Endodermal cell (in vitro differentiated cells): ENCODE measurements around the gene PNMA1. TPM values are rescaled to one million over a fixed set of nuclear protein-coding genes. Genes with fewer than 3 reads are reported as not detected.

Experiments
- DNase-seq: peaks from one replicate; pipeline ENCODE4 v3.0.0-alpha.2; 2017
- H3K27ac ChIP-seq: 2 replicates; pipeline ENCODE4 v1.5.1; 2013; ENCODE audit warnings: mild to moderate bottlenecking, low read depth, low read length, moderate library complexity
- H3K27me3 ChIP-seq: 2 replicates; pipeline ENCODE4 v1.6.1; 2013; ENCODE audit warnings: mild to moderate bottlenecking, low read length, moderate library complexity; ENCODE audit not compliant: insufficient read depth, control insufficient read depth, poor library complexity, severe bottlenecking
- H3K36me3 ChIP-seq: 2 replicates; pipeline ENCODE4 v1.7.0; 2013; ENCODE audit warnings: mild to moderate bottlenecking, low read length, moderate library complexity; ENCODE audit not compliant: control insufficient read depth, insufficient read depth
- H3K4me1 ChIP-seq: one replicate; pipeline ENCODE4 v1.7.0; 2013; ENCODE audit warnings: low read length; ENCODE audit not compliant: control insufficient read depth, insufficient read depth
- H3K4me3 ChIP-seq: 2 replicates; pipeline ENCODE4 v1.5.1; 2013; ENCODE audit warnings: mild to moderate bottlenecking, low read length, moderate library complexity
- H3K9ac ChIP-seq: 2 replicates; pipeline ENCODE4 v1.6.1; 2013; ENCODE audit warnings: mild to moderate bottlenecking, low read length, moderate library complexity; ENCODE audit not compliant: poor library complexity, severe bottlenecking; ENCODE audit errors: extremely low read depth
- H3K9me3 ChIP-seq: 2 replicates; pipeline ENCODE4 v1.6.1; 2013; ENCODE audit warnings: mild to moderate bottlenecking, low read length, moderate library complexity; ENCODE audit not compliant: control insufficient read depth
- H3K27ac Mint-ChIP-seq: 2 replicates; pipeline ENCODE4 v1.8.0; 2020; ENCODE audit warnings: mixed read lengths
- H3K27me3 Mint-ChIP-seq: 2 replicates; pipeline ENCODE4 v1.8.0; 2021; ENCODE audit warnings: mild to moderate bottlenecking, mixed read lengths; ENCODE audit not compliant: insufficient read depth
- H3K36me3 Mint-ChIP-seq: 2 replicates; pipeline ENCODE4 v1.8.0; 2020; ENCODE audit warnings: low read depth, mixed read lengths
- H3K4me1 Mint-ChIP-seq: 2 replicates; pipeline ENCODE4 v1.8.0; 2020; ENCODE audit warnings: mixed read lengths
- H3K4me3 Mint-ChIP-seq: 2 replicates; pipeline ENCODE4 v1.8.0; 2020; ENCODE audit warnings: mild to moderate bottlenecking, moderate library complexity, mixed read lengths
- H3K9me3 Mint-ChIP-seq: 2 replicates; pipeline ENCODE4 v1.8.0; 2020; ENCODE audit warnings: mild to moderate bottlenecking, mixed read lengths
- WGBS, 2 experiments: methylation state at CpG; one replicate each; pipeline versions ENCODE4 v1.1.5 to v1.1.7; 2013; ENCODE audit warnings: missing lambda C conversion rate in 2 of 2, mixed read lengths in 1 of 2; ENCODE audit not compliant: insufficient coverage in 1 of 2, insufficient read length in 1 of 2; 5-methylcytosine and 5-hydroxymethylcytosine counted together
- total RNA-seq, 2 donors: library from RNA; stranded (reverse); fragmentation: NEBNext Ultra II Directional in 1 of 2; extraction: Animal tissue kit (Norgen Biotek cat#: 25700) in 1 of 2; gene quantifications; 2 replicates in 1 of 2; 3 replicates in 1 of 2; pipeline ENCODE4 v1.2.1, GENCODE V29; 2021
- TF ChIP-seq, protein P1 (sequence below): fragments of 200-600 bp; sonication (generic); conservative IDR thresholded peaks from 2 replicates; pipeline ENCODE4 v1.5.0; 2021; ENCODE audit warnings: antibody characterized with exemption, mild to moderate bottlenecking

Gene PNMA1
- total RNA-seq, 2 donors from 2014 or later = 66.9 to 70.4 TPM

DNA sequence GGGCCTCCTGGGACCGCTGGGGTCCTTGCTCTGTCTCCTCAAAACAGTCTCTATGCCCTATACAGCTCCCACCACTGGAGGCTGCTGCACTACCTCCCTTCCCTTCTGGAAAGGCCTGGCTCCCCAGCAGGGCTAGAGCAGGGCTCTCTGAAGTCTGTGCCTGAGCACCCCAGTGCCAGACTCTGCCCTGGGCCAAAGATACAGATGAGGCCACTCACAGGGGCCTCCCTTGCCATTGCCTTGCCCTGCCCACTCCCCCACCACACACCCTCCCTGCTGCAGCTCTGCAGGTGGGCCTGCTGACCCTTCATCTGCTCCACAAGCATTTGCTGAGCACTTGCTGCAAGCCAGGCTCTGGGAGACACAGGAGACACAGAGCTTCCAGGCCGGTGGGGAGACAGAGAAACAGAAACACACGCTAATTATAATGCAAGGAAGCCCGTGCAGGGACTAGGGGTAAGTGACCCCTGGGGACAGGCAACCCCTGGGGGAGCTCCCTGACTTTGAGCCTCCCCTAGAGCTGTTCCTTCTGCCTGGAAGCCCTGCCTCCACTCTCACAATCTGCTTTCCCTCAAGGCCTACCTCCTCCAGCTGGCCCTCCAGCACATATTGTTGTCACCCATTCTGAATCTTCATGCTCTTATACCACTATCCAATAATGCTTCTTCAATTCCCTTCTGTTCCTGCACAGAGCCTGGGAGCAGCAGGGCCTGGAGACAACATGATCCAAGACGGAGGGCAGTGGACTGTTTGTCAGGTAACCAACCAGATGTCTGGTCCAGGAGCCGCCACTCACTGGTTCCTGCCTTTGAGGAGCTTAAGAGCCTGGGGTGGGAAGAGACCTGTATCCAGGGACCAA, 32.6 kb upstream of the PNMA1 start:
- Histone ChIP-seq H3K4me1 (peaks cover 17% of the 10 kb centered on the region), H3K36me3 (no peaks in the 10 kb centered on the region), H3K27me3 (no peaks in the 10 kb centered on the region), H3K4me3 (no peak overlapping the region), H3K9ac (no peak overlapping the region), H3K9me3 (no peaks in the 10 kb centered on the region), H3K27ac (peak overlapping the region; percentile 6)
- Mint-ChIP-seq H3K36me3 (no peaks in the 10 kb centered on the region), H3K27me3 (no peaks in the 10 kb centered on the region), H3K9me3 (no peaks in the 10 kb centered on the region), H3K27ac (peak overlapping the region; percentile 44), H3K4me3 (no peak overlapping the region), H3K4me1 (peaks cover 39% of the 10 kb centered on the region)
- 59 to 62% methylated on average over 5 to 6 of the region's 6 CpGs for WGBS, 2 experiments
- peak; percentile 73 for DNase-seq
- TF ChIP-seq, protein P1, sequence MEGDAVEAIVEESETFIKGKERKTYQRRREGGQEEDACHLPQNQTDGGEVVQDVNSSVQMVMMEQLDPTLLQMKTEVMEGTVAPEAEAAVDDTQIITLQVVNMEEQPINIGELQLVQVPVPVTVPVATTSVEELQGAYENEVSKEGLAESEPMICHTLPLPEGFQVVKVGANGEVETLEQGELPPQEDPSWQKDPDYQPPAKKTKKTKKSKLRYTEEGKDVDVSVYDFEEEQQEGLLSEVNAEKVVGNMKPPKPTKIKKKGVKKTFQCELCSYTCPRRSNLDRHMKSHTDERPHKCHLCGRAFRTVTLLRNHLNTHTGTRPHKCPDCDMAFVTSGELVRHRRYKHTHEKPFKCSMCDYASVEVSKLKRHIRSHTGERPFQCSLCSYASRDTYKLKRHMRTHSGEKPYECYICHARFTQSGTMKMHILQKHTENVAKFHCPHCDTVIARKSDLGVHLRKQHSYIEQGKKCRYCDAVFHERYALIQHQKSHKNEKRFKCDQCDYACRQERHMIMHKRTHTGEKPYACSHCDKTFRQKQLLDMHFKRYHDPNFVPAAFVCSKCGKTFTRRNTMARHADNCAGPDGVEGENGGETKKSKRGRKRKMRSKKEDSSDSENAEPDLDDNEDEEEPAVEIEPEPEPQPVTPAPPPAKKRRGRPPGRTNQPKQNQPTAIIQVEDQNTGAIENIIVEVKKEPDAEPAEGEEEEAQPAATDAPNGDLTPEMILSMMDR = peak; percentile 59

DNA sequence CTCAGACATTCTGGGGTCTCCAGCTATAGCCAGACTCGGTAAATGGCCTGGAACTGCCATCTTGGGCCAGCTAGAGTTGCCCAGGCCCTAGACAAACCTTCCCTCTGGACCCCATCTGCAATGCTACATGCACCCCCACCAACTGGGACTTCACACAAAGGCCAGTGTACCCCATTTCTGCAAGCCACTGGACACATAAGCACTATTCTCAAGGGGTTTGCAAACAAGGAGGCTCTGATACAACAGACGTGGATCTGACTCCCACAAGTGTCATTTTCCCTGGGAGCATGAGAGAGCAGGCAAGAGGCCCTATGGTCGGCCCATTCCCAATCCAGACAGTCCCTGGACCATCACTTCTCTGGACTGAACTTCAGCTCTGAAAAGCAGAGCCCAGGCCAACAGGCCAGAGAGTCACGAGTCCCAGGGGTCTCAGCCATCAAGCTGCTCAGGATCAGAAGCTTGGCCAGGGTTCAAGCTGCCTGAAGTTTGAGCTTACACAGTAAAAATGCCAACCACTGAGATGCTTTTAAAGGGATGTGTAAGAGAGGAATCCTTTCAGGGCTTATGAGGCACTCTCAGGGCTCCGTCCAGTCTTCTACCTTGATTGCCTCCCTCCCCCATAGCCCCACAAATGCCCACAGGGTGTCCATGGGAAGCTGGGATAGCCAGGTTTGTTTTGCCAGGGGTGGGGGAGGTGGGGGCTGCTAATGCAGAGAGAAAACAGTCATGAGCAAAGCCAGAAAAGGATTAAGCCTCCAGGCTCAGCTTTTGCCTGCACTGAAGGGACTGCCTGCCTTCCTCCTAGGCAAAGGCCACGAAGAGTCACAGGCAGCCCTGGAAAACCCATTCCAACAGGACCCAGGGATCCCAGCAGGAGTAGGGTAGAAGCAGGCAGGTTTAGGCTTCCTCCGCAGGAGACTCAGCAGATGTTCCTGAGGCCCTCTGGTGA, 31.7 kb upstream of the PNMA1 start:
- peaks cover 19% of the 10 kb centered on the region for H3K4me1 ChIP-seq
- 84 to 98% methylated on average over 5 to 7 of the region's 7 CpGs for WGBS, 2 experiments
- H3K27me3 Mint-ChIP-seq = no peaks in the 10 kb centered on the region
- no peak overlapping the region for H3K9ac ChIP-seq
- no peak overlapping the region for H3K4me3 ChIP-seq
- no peak for DNase-seq
- H3K4me1 Mint-ChIP-seq = peaks cover 47% of the 10 kb centered on the region
- H3K27me3 ChIP-seq = no peaks in the 10 kb centered on the region
- H3K27ac Mint-ChIP-seq = no peak overlapping the region
- no peaks in the 10 kb centered on the region for H3K9me3 Mint-ChIP-seq
- H3K27ac ChIP-seq = peak overlapping the region; percentile 6
- TF ChIP-seq, protein P1 = no peak
- H3K9me3 ChIP-seq = no peaks in the 10 kb centered on the region
- H3K4me3 Mint-ChIP-seq = no peak overlapping the region
- no peaks in the 10 kb centered on the region for H3K36me3 ChIP-seq
- H3K36me3 Mint-ChIP-seq = no peaks in the 10 kb centered on the region

GRCh38 chr14:73744874-73745529, 30.8 kb upstream of the PNMA1 start:
- Mint-ChIP-seq H3K9me3 (no peaks in the 10 kb centered on the region), H3K4me3 (no peak overlapping the region), H3K27ac (peak overlapping the region; percentile 55), H3K36me3 (no peaks in the 10 kb centered on the region), H3K27me3 (no peaks in the 10 kb centered on the region), H3K4me1 (peaks cover 43% of the 10 kb centered on the region)
- Histone ChIP-seq H3K4me3 (no peak overlapping the region), H3K27me3 (no peaks in the 10 kb centered on the region), H3K9me3 (no peaks in the 10 kb centered on the region), H3K27ac (no peak overlapping the region), H3K4me1 (peaks cover 19% of the 10 kb centered on the region), H3K9ac (no peak overlapping the region), H3K36me3 (no peaks in the 10 kb centered on the region)
- no peak for DNase-seq
- TF ChIP-seq, protein P1 = no peak
- 95 to 100% methylated on average over 3 to 6 of the region's 6 CpGs for WGBS, 2 experiments
